Right lobe of liver (tissue), 4 donors: ENCODE results near the gene CDS1.
"Not testable (repeated sequence)": the region's sequence is repeated elsewhere in the genome, so short reads cannot be mapped to it uniquely, and the experiment has no call there.

Experiments used
- POLR2A ChIP-seq: fragments of 450-650 bp; IDR thresholded peaks from one replicate; pipeline ENCODE4 v1.6.1; 2017; ENCODE audit warnings: antibody characterized with exemption, mild to moderate bottlenecking
- TF ChIP-seq, protein P1 (sequence below), 4 donors: fragments of 200-600 bp in 3 of 4; fragments of 450-650 bp in 1 of 4; IDR thresholded peaks; one replicate each; pipeline versions ENCODE4 v1.5.1 to v1.8.0; 2016 to 2022; ENCODE audit warnings: antibody characterized with exemption in 4 of 4, mild to moderate bottlenecking in 2 of 4
- donor health status: DM: no; HTN: no; CAD: no.
- donor health status: DM: no; HTN: no; CAD: no.
- donor health status: DM: no; HTN: yes; CAD: no.

- TF ChIP-seq POLR2A = not testable (repeated sequence)
- TF ChIP-seq, protein P1, sequence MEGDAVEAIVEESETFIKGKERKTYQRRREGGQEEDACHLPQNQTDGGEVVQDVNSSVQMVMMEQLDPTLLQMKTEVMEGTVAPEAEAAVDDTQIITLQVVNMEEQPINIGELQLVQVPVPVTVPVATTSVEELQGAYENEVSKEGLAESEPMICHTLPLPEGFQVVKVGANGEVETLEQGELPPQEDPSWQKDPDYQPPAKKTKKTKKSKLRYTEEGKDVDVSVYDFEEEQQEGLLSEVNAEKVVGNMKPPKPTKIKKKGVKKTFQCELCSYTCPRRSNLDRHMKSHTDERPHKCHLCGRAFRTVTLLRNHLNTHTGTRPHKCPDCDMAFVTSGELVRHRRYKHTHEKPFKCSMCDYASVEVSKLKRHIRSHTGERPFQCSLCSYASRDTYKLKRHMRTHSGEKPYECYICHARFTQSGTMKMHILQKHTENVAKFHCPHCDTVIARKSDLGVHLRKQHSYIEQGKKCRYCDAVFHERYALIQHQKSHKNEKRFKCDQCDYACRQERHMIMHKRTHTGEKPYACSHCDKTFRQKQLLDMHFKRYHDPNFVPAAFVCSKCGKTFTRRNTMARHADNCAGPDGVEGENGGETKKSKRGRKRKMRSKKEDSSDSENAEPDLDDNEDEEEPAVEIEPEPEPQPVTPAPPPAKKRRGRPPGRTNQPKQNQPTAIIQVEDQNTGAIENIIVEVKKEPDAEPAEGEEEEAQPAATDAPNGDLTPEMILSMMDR (IDR thresholded peaks at IDR 0.05) = not testable (repeated sequence)
These were observed 81.8 kb downstream of the CDS1 start for GRCh38 chr4:84664767-84665166.
